SJSA1 (cell line): ENCODE data around the gene BHMT. TPM values are rescaled to one million over a fixed set of nuclear protein-coding genes. Genes with fewer than 3 reads are reported as not detected.
"Not testable (repeated sequence)": the region's sequence is repeated elsewhere in the genome, so short reads cannot be mapped to it uniquely, and the experiment has no call there.

ENCODE experiments used
- DNase-seq, 2 experiments: peaks; one replicate each; pipeline ENCODE4 v3.0.0-alpha.2; 2015 to 2020; ENCODE audit warnings: low spot score in 2 of 2, low read depth in 1 of 2
- H3K27ac ChIP-seq: fragments of 250-450 bp; sonication (Bioruptor Pico); 2 replicates; pipeline ENCODE4 v1.5.1; 2020; ENCODE audit warnings: mild to moderate bottlenecking, moderate library complexity
- H3K27me3 ChIP-seq: fragments of 250-450 bp; sonication (Bioruptor Pico); replicated peaks from 2 replicates; pipeline ENCODE4 v1.5.1; 2020; ENCODE audit warnings: mild to moderate bottlenecking, moderate library complexity
- H3K36me3 ChIP-seq: fragments of 250-450 bp; sonication (Bioruptor Pico); 2 replicates; pipeline ENCODE4 v1.5.1; 2020; ENCODE audit warnings: mild to moderate bottlenecking
- H3K4me1 ChIP-seq: fragments of 250-450 bp; sonication (Bioruptor Pico); replicated peaks from 2 replicates; pipeline ENCODE4 v1.6.1; 2021; ENCODE audit warnings: mild to moderate bottlenecking
- H3K4me3 ChIP-seq: fragments of 250-450 bp; sonication (Bioruptor Pico); 2 replicates; pipeline ENCODE4 v1.5.1; 2020; ENCODE audit warnings: mild to moderate bottlenecking
- H3K9me3 ChIP-seq: fragments of 250-450 bp; sonication (Bioruptor Pico); replicated peaks from 2 replicates; pipeline ENCODE4 v1.5.1; 2020; ENCODE audit warnings: mild to moderate bottlenecking
- total RNA-seq: library from RNA; depleted of rRNA; stranded (reverse); fragments of >200 nt; shearing (Covaris generic); gene quantifications from 2 replicates; pipeline ENCODE4 v1.2.3, GENCODE V29; 2014; rRNA removed

Gene BHMT
- total RNA-seq, 1 experiment from 2014 or later, result not detected

DNA sequence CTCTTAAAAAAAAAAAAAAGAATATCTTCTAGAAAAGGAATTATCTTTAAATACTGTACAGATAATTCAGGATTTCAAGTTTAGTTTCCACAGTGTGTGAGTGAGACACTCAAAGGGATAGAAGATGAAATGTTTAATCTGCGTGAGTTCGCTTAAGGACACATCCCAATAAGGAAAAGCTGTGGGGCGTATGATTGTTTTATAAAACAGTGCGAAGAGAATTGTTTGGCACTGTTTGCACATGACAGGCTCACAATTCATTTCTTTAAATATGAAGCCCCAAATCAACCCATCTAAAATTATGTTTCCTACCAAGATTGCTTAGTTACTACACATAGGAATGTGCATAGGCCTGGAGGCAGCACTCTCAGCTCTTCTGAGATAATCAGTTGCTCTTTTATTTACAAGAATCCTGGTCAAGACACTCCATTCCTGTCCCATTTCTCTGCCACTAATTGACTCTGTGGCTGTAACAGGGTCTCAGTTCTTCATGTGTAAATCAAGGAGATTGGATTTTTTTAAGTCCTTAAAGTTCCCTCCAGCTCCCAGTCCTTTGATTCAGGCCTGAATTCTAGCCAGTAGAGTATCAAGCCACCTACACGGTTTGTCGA, 60.1 kb downstream of the BHMT start:
- no peak for DNase-seq
- no peaks in the 10 kb centered on the region for H3K4me1 ChIP-seq
- H3K9me3 ChIP-seq, result no peaks in the 10 kb centered on the region
- H3K27me3 ChIP-seq, result no peaks in the 10 kb centered on the region
- H3K36me3 ChIP-seq, result no peaks in the 10 kb centered on the region
- no peak overlapping the region for H3K27ac ChIP-seq
- no peak overlapping the region for H3K4me3 ChIP-seq

DNA sequence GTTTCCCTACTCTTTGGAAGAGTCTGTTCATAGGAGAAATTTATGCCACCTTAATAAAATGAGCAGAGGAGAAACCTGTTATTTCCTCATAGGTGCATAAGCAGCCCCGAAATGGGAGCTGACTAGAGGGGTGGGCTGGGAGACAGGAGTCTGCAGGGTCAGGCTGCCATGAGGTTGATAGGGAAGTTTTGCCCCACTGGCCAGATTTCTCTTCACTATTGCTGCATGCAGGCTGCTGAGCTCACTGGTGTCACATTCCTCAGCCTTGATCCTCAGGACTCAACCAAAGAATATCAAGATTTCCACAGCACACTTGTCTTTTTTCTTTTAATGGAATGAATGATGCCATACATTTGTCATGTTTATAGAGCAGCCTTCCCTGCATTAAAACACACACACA, 60.7 kb downstream of the BHMT start:
- no peaks in the 10 kb centered on the region for H3K9me3 ChIP-seq
- DNase-seq, result no peak

DNA sequence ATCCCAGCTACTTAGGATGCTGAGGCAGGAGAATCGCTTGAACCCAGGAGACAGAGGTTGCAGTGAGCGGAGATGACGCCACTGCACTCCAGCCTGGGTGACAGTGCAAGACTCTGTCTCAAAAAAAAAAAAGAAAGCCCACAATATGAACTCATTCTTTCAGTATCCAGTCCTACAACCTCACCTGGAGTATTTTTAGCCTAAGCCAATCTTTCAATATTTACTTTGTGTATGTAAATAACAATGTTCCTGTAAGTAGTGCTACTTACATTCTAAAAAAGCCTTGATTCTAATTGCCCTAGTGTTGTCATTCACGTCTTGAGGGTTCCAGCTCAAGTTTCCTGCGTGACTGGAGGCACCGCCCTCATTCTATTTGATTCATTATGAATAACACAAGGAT, 62.0 kb downstream of the BHMT start:
- Histone ChIP-seq H3K27ac (no peak overlapping the region), H3K9me3 (no peaks in the 10 kb centered on the region), H3K4me3 (no peak overlapping the region), H3K27me3 (no peaks in the 10 kb centered on the region), H3K4me1 (no peaks in the 10 kb centered on the region), H3K36me3 (no peaks in the 10 kb centered on the region)
- DNase-seq, result no peak

More for the DNA sequence above, 60.7 kb downstream of the BHMT start:
- Histone ChIP-seq H3K27ac (no peak overlapping the region), H3K27me3 (no peaks in the 10 kb centered on the region), H3K36me3 (no peaks in the 10 kb centered on the region), H3K4me3 (no peak overlapping the region), H3K4me1 (no peaks in the 10 kb centered on the region)

DNA sequence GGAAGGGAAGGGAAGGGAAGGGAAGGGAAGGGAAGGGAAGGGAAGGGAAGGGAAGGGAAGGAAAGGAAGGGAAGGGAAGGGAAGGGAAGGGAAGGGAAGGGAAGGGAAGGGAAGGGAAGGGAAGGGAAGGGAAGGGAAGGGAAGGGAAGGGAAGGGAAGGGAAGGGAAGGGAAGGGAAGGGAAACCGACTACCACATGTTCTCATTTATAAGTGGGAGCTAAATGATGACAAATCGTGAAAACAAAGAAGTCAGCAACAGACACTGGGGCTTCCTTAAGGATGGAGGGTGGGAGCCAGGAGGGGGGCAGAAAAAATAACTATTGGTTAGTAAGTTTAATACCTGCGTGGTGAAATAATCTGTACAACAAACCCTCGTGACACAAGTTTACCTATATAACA, 68.8 kb downstream of the BHMT start:
- H3K27ac ChIP-seq, H3K4me1 ChIP-seq, DNase-seq: not testable (repeated sequence)

DNA sequence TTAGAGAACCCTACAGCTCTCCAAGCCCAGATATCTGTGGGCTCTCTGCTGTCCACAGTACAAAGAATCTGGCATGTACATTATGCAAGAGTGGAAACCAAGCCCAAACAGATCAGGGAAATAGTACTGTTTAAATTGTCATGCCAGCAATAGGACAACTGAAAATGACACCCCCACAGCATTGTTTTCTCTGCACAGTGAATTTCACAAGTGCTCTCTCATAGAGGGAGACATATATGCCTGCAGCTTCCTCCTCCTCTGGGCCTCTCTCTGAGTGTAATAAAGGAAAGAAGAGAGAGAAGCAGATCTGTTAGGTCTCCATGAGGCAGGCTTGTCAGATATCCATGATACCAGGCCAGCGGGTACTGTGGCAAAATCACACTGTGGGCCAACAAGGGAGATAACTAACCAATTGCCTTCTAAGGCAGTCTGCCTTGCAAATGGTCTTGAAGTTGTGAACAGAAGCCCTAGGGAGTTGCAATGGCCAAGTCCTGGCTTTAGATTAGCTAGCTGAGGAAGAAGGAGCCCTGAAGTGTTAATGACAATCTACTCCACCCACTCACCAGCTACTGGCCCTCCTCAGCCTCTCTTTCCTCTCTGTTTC, 69.9 kb downstream of the BHMT start:
- Histone ChIP-seq H3K4me1 (no peaks in the 10 kb centered on the region), H3K27ac (no peak overlapping the region), H3K4me3 (no peak overlapping the region), H3K9me3 (no peaks in the 10 kb centered on the region), H3K36me3 (no peaks in the 10 kb centered on the region), H3K27me3 (no peaks in the 10 kb centered on the region)
- DNase-seq, result no peak

More for the DNA sequence above, 68.8 kb downstream of the BHMT start:
- not testable (repeated sequence) for H3K4me3 ChIP-seq, H3K9me3 ChIP-seq, H3K36me3 ChIP-seq, H3K27me3 ChIP-seq

Other genes with a start within 250 kb of the BHMT start
- gene ARSB, start 126.5 kb upstream of the BHMT start, total RNA-seq, result 50.1 and 72.9 TPM in 2 replicates
- gene DMGDH, start 42.1 kb upstream of the BHMT start, total RNA-seq, result 0.03 TPM in 1 of 2 replicates, not detected in the other
- gene BHMT2, start 42.0 kb upstream of the BHMT start, total RNA-seq, result not detected in 2 replicates
- 2.3 and 2.9 TPM in 2 replicates for gene JMY, start 124.3 kb downstream of the BHMT start, total RNA-seq